A549 treated with Hydrocortisone at 1 μM for 4 hours (cell line): Measurements from ENCODE around the gene STAT1. TPM values are rescaled to one million over a fixed set of nuclear protein-coding genes. Genes with fewer than 3 reads are reported as not detected.

Source experiments
- total RNA-seq: library from RNA; stranded (reverse); fragments of 200-300 nt; extraction: Qiagen RNA extraction; gene quantifications from 5 replicates; pipeline ENCODE4 v1.2.3, GENCODE V29; 2022

STAT1 gene
- total RNA-seq, result 50.8 to 63.5 TPM (median 58.1 TPM) in 5 replicates

DNA sequence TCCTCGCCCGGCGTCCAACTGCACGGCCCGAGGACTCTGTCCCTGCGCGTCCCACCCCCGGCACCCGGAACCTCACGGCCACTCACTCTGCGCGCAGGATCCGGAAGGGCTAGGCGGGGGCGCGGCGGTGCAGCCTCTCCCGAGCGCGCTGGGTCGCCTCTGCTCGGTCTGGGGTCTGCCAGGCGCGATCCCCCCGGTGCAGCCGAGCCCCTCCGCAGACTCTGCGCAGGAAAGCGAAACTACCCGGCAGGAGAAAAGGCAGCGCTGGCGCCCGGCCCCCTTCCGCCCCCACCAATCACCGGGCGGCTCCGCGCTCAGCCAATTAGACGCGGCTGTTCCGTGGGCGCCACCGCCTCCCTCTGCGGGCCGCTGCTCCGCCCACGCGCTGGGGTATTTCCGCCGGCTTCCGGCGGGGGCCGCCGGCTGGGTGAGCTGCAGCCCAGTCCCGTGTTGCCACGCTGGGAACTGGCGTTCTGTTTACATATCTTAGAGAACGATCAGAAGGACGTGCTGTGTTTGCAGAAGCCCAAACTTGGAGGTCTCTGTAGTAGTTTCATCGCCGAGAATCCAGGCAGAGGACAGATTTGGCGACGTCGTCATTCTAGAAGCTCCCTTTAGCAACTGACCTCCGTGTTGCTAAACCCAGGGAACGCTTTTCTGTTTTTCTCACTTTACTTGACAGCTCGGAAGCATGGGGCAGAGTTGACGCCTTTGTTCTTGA is at the start of gene STAT1:
Gene STAT1 (minus strand): TSS at position 240 of the 721 bp plus-strand sequence. CDS start 4,168 bp downstream, outside the sequence.

Other genes starting within 250 kb of the STAT1 start
- gene GLS, start 133.3 kb downstream of the STAT1 start, total RNA-seq, result 82.3 to 152 TPM (median 109 TPM) in 5 replicates
- 3.5 to 5.3 TPM (median 4.2 TPM) in 5 replicates for gene STAT4, start 136.8 kb upstream of the STAT1 start, total RNA-seq
- gene MYO1B, start 231.2 kb upstream of the STAT1 start, total RNA-seq, result 42.1 to 65.9 TPM (median 45.4 TPM) in 5 replicates